ENCODE results near the gene DMRTC2.

The DMRTC2 gene

GRCh38 chr19:41883463-41883820 lies 38.6 kb downstream of the DMRTC2 start:
- DNase-seq (ENCODE audit: low read depth): no peak
- peak overlapping the region; percentile 90 for H3K4me3 ChIP-seq (ENCODE audit: low read length)
- TF ChIP-seq, protein P1, sequence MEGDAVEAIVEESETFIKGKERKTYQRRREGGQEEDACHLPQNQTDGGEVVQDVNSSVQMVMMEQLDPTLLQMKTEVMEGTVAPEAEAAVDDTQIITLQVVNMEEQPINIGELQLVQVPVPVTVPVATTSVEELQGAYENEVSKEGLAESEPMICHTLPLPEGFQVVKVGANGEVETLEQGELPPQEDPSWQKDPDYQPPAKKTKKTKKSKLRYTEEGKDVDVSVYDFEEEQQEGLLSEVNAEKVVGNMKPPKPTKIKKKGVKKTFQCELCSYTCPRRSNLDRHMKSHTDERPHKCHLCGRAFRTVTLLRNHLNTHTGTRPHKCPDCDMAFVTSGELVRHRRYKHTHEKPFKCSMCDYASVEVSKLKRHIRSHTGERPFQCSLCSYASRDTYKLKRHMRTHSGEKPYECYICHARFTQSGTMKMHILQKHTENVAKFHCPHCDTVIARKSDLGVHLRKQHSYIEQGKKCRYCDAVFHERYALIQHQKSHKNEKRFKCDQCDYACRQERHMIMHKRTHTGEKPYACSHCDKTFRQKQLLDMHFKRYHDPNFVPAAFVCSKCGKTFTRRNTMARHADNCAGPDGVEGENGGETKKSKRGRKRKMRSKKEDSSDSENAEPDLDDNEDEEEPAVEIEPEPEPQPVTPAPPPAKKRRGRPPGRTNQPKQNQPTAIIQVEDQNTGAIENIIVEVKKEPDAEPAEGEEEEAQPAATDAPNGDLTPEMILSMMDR (conservative IDR thresholded peaks at IDR 0.05; ENCODE audit: low read depth, low read length): no peak

DNA sequence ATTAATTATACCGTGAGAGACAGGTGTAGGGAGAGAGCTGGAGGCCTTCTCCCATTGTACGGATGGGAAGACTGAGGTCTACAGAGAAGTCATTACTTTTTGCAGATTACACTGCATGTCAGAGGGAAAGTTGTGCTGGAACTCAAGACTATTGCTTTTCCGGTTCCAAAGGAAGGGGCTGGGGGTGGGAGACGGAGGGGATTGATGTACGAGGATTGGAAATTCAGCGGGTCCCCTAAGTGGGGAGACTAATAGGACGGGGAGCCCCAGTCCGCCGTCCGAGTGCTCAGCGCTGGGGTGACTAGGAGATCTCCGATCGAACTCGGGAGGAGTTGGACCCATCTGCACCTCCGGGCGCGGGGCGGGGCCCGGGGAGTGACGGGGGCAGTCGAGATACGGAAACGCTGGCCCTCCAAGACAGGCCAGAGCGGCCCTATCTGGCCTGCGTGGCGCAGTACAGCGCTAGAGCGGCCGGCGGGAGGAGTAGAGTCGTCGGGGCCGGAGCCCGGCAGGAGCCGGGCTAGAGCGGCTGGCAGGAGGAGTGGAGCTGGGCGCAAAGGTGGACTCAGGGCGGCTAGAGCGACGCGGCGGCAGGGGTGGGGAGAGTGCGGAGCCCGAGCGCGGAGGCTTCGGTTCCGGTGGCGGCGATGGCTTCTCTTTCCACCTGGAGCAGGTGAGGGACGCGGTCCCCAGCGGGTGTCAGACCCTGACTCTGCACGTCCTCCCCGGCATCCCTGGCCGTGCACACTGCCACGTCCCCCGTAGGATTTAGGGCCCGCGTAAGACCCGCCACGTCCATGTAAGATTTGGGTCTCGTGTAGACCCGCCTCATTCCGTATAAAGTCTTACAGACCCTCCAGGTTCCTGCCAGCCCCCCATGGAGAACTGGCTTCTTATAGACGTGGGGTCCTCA lies 39.2 kb downstream of the DMRTC2 start:
- TF ChIP-seq, protein P1 (conservative IDR thresholded peaks at IDR 0.05; ENCODE audit: low read depth, low read length): peak; percentile 23
- DNase-seq (ENCODE audit: low read depth): peak; percentile 87
- H3K4me3 ChIP-seq (ENCODE audit: low read length): peak overlapping the region; percentile 90

DNA sequence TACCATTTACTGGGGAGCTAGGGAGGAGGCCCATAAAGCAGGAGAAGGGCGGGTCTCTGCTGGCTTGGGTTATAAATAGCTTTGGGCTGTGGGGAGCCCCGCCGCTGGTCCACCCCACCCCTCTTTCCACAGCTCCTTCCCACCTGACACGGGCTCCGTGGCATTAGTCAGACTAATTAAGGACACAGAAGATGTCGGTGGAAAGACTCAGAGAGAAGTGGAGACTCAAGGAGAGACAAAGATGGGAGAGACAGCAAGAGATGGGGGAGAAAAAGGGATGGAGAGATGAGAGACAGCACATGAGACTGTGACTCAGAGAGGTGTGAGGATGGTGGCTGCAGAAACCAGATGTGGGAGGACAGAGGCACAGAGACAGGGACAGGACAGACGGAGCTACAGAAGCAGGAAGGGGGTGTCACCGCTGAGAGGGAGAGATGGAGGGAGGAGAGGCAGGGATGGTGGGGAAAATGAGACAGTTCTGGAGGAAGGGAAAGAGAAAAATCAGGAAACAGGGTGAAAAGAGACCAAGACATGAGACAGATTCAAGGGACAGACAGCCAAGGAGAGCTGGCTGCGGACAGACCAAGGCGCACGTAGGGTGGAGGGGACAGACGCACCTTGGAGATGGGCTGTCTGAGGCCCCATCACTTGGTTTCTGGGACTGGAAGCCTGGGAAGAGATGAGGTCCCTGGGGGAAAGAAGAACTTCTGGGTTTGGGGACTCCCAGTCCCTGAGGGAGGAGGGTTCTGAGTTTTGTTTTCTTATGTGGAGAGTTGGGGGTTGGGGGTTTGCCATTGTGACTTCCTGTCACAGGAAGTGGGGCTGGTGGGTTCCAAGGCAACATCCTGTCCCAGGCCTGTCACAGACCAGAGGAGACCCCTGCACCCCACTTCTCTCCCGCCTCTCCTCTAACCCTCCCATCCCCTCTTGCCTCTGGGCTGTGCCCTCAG lies 42.2 kb downstream of the DMRTC2 start:
- TF ChIP-seq, protein P1 (conservative IDR thresholded peaks at IDR 0.05; ENCODE audit: low read depth, low read length): no peak
- DNase-seq (ENCODE audit: low read depth): no peak
- H3K4me3 ChIP-seq (ENCODE audit: low read length): no peak overlapping the region

DNA sequence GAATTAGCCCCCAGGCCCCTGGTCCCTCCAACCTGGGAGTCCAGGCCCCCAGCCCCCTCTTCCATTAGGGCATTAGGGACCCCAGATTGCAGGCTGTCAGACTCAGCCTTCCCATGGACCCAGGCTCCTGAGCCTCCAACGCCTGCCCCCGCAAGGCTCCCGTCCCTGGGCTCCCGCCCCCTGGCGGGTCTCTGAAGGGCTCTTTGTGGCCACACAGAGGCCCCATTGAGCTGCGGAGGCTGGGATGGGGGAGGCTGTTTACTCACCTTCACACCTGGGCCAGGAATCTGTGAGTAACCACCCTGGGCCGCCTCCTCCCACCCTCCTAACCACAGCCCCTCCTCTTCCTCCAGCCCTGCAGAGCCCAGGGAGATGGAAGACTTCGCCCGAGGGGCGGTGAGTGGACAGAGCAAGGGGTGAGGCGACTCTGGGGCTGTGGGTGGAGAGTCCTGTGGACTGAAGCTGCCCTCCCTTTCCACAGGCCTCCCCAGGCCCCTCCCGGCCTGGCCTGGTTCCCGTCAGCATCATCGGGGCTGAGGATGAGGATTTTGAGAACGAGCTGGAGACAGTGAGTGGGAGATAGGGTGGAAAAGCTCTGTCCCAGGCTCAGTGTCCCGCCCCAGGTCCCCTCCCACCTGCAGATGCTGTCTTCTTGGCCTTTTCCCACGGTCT lies 43.0 kb downstream of the DMRTC2 start:
- TF ChIP-seq, protein P1 (conservative IDR thresholded peaks at IDR 0.05; ENCODE audit: low read depth, low read length): peak; percentile 9
- H3K4me3 ChIP-seq (ENCODE audit: low read length): no peak overlapping the region
- no peak for DNase-seq (ENCODE audit: low read depth)

DNA sequence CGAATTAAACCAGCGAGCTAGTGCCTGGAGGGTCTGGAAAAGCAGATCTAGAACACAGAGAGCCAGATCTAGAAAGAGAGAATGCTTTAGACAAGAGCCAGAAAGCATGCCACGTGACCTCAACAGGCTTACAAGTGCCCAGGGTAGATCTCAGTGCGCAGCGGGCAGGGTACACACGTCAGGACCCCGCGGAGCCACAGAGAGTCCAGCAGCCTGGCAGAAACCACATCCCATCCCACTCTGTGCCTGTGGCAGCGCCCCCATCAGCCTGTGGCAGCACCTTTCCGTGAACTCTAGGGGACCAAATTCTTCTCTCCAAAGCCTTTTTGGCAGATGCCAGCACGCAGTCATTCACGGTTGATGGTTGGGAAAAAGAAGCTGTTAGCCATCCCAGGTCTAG lies 44.1 kb downstream of the DMRTC2 start:
- TF ChIP-seq, protein P1 (conservative IDR thresholded peaks at IDR 0.05; ENCODE audit: low read depth, low read length): no peak
- H3K4me3 ChIP-seq (ENCODE audit: low read length): no peak overlapping the region
- no peak for DNase-seq (ENCODE audit: low read depth)

GRCh38 chr19:41889896-41890295 lies 45.1 kb downstream of the DMRTC2 start:
- DNase-seq (ENCODE audit: low read depth): no peak
- H3K4me3 ChIP-seq (ENCODE audit: low read length): no peak overlapping the region
- TF ChIP-seq, protein P1 (conservative IDR thresholded peaks at IDR 0.05; ENCODE audit: low read depth, low read length): no peak
